A549 (cell line): ENCODE measurements around the gene SLC24A3. TPM values are rescaled to one million over a fixed set of nuclear protein-coding genes. Genes with fewer than 3 reads are reported as not detected.
"Not testable (repeated sequence)": the region's sequence is repeated elsewhere in the genome, so short reads cannot be mapped to it uniquely, and the experiment has no call there.

Experiments used
- ATAC-seq, 2 experiments: fragments of 200-7000 bp in 1 of 2; fragments of >200 bp in 1 of 2; cut with Nextera tagmentation in 1 of 2; cut with Tn5 transposase in 1 of 2; 3 replicates each; pipeline versions ENCODE4 v1.8.0 to v1.9.1; 2018 to 2020; ENCODE audit warnings: mild to moderate bottlenecking in 1 of 2, moderate library complexity in 1 of 2
- CTCF ChIA-PET: fragments of 300-600 bp; sonication (Branson Sonifier 250); formaldehyde crosslinking; extraction: SDS; loops from one replicate; lab custom pipeline; 2021; ENCODE audit warnings: antibody characterized with exemption, inconsistent platforms; lab: Yijun Ruan, JAX
- POLR2A ChIA-PET: fragments of 350-600 bp; formaldehyde crosslinking; extraction: SDS; loops from one replicate; lab custom pipeline; 2021; ENCODE audit warnings: antibody characterized with exemption, inconsistent platforms; lab: Yijun Ruan, JAX
- DNase-seq, 2 experiments: peaks; one replicate each; pipeline versions ENCODE4 v3.0.0 to v3.0.0-alpha.2; 2011 to 2016; ENCODE audit warnings: low read depth in 1 of 2, low spot score in 1 of 2
- FAIRE-seq: peaks from 2 replicates; lab custom pipeline; 2011; peaks lifted over from hg19 to GRCh38; lab: Jason Lieb, UNC
- H3K27ac ChIP-seq, 2 experiments: fragments of >200 bp; sonication (Bioruptor Twin); formaldehyde crosslinking; 3 replicates each; pipeline ENCODE4 v1.5.1; 2016 to 2017
- H3K4me1 ChIP-seq: fragments of >200 bp; sonication (Bioruptor Twin); formaldehyde crosslinking; 3 replicates; pipeline ENCODE4 v1.6.1; 2016
- H3K4me2 ChIP-seq: fragments of >200 bp; sonication (Bioruptor Twin); formaldehyde crosslinking; 3 replicates; pipeline ENCODE4 v1.6.1; 2016
- H3K4me3 ChIP-seq: fragments of >200 bp; sonication (Bioruptor Twin); formaldehyde crosslinking; 3 replicates; pipeline ENCODE4 v1.5.1; 2016
- H3K9me3 ChIP-seq: fragments of >200 bp; sonication (Bioruptor Twin); formaldehyde crosslinking; 3 replicates; pipeline ENCODE4 v1.6.1; 2016
- ATOH8 ChIP-seq: fragments of 250-450 bp; sonication (Bioruptor Pico); IDR thresholded peaks from 2 replicates; pipeline ENCODE4 v1.5.0; 2020; ENCODE audit warnings: low read depth, mild to moderate bottlenecking, moderate library complexity
- BCL3 ChIP-seq: fragments of >200 bp; sonication (Bioruptor Twin); formaldehyde crosslinking; IDR thresholded peaks from 3 replicates; pipeline ENCODE4 v1.6.1; 2016
- BHLHE40 ChIP-seq: IDR thresholded peaks from 2 replicates; pipeline ENCODE4 v1.6.1; 2012; ENCODE audit warnings: low read depth, low read length, inconsistent platforms
- CBX8 ChIP-seq: fragments of 200-600 bp; sonication (generic); IDR thresholded peaks from 2 replicates; pipeline ENCODE4 v1.6.1; 2016
- CHD2 ChIP-seq: fragments of 150-350 bp; IDR thresholded peaks from 2 replicates; pipeline ENCODE4 v1.6.1; 2014; ENCODE audit warnings: low read length; ENCODE audit not compliant: partially characterized antibody
- EHF ChIP-seq: fragments of 250-450 bp; sonication (Bioruptor Pico); IDR thresholded peaks from 2 replicates; pipeline ENCODE4 v1.5.0; 2020; ENCODE audit warnings: mild to moderate bottlenecking
- HDAC2 ChIP-seq: fragments of 200-600 bp; sonication (generic); IDR thresholded peaks from 2 replicates; pipeline ENCODE4 v1.6.1; 2016
- MAFK ChIP-seq: fragments of 450-650 bp; IDR thresholded peaks from 2 replicates; pipeline ENCODE4 v1.6.1; 2014; ENCODE audit not compliant: partially characterized antibody
- MAZ ChIP-seq: fragments of 150-350 bp; IDR thresholded peaks from 2 replicates; pipeline ENCODE4 v1.6.1; 2014; ENCODE audit warnings: antibody characterized with exemption, low read depth, low read length, borderline replicate concordance
- PHF8 ChIP-seq: fragments of 200-600 bp; sonication (generic); IDR thresholded peaks from 2 replicates; pipeline ENCODE4 v1.6.1; 2016; ENCODE audit warnings: low read depth, mild to moderate bottlenecking, antibody characterized with exemption, moderate library complexity, borderline replicate concordance
- RARB ChIP-seq: fragments of 250-450 bp; sonication (Bioruptor Pico); IDR thresholded peaks from 2 replicates; pipeline ENCODE4 v1.8.0; 2021; ENCODE audit warnings: mild to moderate bottlenecking, moderate library complexity
- RNF2 ChIP-seq: fragments of 200-600 bp; sonication (generic); IDR thresholded peaks from 2 replicates; pipeline ENCODE4 v1.6.1; 2016; ENCODE audit warnings: low read depth, mild to moderate bottlenecking, antibody characterized with exemption, moderate library complexity, borderline replicate concordance
- TFCP2L1 ChIP-seq: fragments of 250-450 bp; sonication (Bioruptor Pico); IDR thresholded peaks from 2 replicates; pipeline ENCODE4 v1.5.0; 2021; ENCODE audit warnings: mild to moderate bottlenecking
- USF2 ChIP-seq: fragments of 450-650 bp; IDR thresholded peaks from 2 replicates; pipeline ENCODE4 v1.6.1; 2014; ENCODE audit warnings: antibody characterized with exemption
- ZC3H11A ChIP-seq: fragments of 450-650 bp; IDR thresholded peaks from 2 replicates; pipeline ENCODE4 v1.6.1; 2014; ENCODE audit warnings: antibody characterized with exemption, mild to moderate bottlenecking
- WGBS: methylation state at CpG from one replicate; pipeline ENCODE4 v1.1.6; 2017; ENCODE audit errors: missing lambda C conversion rate; 5-methylcytosine and 5-hydroxymethylcytosine counted together
- polyA plus RNA-seq, 4 experiments: library from polyadenylated mRNA; depleted of rRNA in 3 of 4; stranded (reverse); fragments of >200 nt; fragmentation: RNase III in 1 of 4; extraction: RNeasy Plus Mini Kit Qiagen cat#74134 plus additional on column Dnase treatment in 1 of 4; gene quantifications; 2 replicates in 3 of 4; 3 replicates in 1 of 4; pipeline ENCODE4 v1.2.3, GENCODE V29; 2011 to 2017
- TF ChIP-seq, protein P1 (sequence below): IDR thresholded peaks from 2 replicates; pipeline ENCODE4 v1.6.1; 2012

SLC24A3 gene
- polyA plus RNA-seq, 2 of the 4 experiments (the other 2 are of a cell fraction): 0.08 TPM; not detected in 1

DNA sequence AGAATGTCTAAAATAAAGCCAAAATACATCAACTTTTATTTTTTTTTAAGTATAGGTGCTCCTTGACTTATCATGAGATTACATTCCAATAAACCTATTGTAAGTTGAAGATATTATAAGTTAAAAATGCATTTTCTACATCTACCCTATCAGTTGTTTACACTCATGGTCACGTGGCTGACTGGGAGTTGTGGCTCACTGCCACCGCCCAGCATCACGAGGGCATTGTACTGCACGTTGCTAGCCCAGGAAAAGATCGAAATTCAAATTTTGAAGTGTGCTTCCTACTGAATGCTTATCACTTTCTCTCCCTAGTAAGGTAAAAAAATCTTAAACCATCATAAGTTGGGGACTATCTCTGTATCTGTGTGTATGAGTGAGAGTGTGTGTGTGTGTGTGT lies 419.0 kb downstream of the SLC24A3 start:
- WGBS: 19% methylated on average over 5 of the region's 5 CpGs
- H3K4me3 ChIP-seq: no peak overlapping the region
- no peak for TF ChIP-seq MAZ
- TF ChIP-seq USF2: peak; percentile 70
- H3K4me2 ChIP-seq: no peak overlapping the region
- 0 out of 3 replicates have a peak, but pooled peaks cover 3% of the 10 kb centered on the region for H3K9me3 ChIP-seq
- H3K27ac ChIP-seq: no peak overlapping the region
- CTCF ChIA-PET: interaction anchor here (1.0 to 2.1 kb wide), 4 partner anchors 25 to 425 kb away, joined by 3 to 10 read pairs (median 5); no protein-coding TSS in a partner anchor
- no peaks in the 10 kb centered on the region for H3K4me1 ChIP-seq
- POLR2A ChIA-PET: no interaction called here
- ATAC-seq (no peak; a peak in 1 of 6 replicates), FAIRE-seq (no peak), DNase-seq (peak in 1 of 2 experiments; percentile 13)

- H3K4me2 ChIP-seq: no peak overlapping the region
- POLR2A ChIA-PET: no interaction called here
- WGBS: 28% methylated on average over 3 of the region's 3 CpGs
- no peak for TF ChIP-seq RNF2
- peak; percentile 25 for TF ChIP-seq MAFK
- TF ChIP-seq CBX8: 0 out of 2 replicates have a peak, but pooled peaks have one; percentile 49
- no peak for TF ChIP-seq EHF (CRISPR knock-in tag)
- TF ChIP-seq RARB (CRISPR knock-in tag): no peak
- TF ChIP-seq HDAC2: no peak
- TF ChIP-seq ATOH8: no peak
- TF ChIP-seq, protein P1, sequence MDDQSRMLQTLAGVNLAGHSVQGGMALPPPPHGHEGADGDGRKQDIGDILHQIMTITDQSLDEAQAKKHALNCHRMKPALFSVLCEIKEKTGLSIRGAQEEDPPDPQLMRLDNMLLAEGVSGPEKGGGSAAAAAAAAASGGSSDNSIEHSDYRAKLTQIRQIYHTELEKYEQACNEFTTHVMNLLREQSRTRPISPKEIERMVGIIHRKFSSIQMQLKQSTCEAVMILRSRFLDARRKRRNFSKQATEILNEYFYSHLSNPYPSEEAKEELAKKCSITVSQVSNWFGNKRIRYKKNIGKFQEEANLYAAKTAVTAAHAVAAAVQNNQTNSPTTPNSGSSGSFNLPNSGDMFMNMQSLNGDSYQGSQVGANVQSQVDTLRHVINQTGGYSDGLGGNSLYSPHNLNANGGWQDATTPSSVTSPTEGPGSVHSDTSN: no peak
- no peak for TF ChIP-seq PHF8
- TF ChIP-seq, all 56 proteins: peak for 2
- CTCF ChIA-PET: interaction anchor here (1.8 to 2.1 kb wide), 3 partner anchors 9 to 29 kb away, joined by 4 to 9 read pairs (median 8); no protein-coding TSS in a partner anchor
- DNase-seq (no peak), FAIRE-seq (no peak), ATAC-seq (no peak)
- H3K4me3 ChIP-seq: no peak overlapping the region
- H3K9me3 ChIP-seq: 0 out of 3 replicates have a peak, but pooled peaks cover 3% of the 10 kb centered on the region
- no peaks in the 10 kb centered on the region for H3K4me1 ChIP-seq
- no peak overlapping the region for H3K27ac ChIP-seq
Observed at GRCh38 chr20:19633985-19634384, 421.5 kb downstream of the SLC24A3 start.

- H3K9me3 ChIP-seq, FAIRE-seq, H3K4me3 ChIP-seq, H3K4me2 ChIP-seq, ATAC-seq, POLR2A ChIA-PET, DNase-seq, H3K27ac ChIP-seq, H3K4me1 ChIP-seq: not testable (repeated sequence)
- CTCF ChIA-PET: interaction anchor here (1.2 to 1.5 kb wide), 2 partner anchors 22 to 433 kb away, joined by 3 to 7 read pairs; no protein-coding TSS in a partner anchor
- 73% methylated on average over 17 of the region's 32 CpGs for WGBS
Observed at GRCh38 chr20:19639471-19640045, 427.1 kb downstream of the SLC24A3 start.

GRCh38 chr20:19642860-19643259 lies 430.4 kb downstream of the SLC24A3 start:
- POLR2A ChIA-PET: no interaction called here
- 17% methylated on average over 4 of the region's 4 CpGs for WGBS
- H3K9me3 ChIP-seq: no peaks in the 10 kb centered on the region
- no peak overlapping the region for H3K27ac ChIP-seq
- DNase-seq (no peak), ATAC-seq (0 out of 6 replicates have a peak, but pooled peaks of 1 of the 2 experiments have one; percentile 30), FAIRE-seq (no peak)
- H3K4me3 ChIP-seq: no peak overlapping the region
- H3K4me1 ChIP-seq: no peaks in the 10 kb centered on the region
- CTCF ChIA-PET: interaction anchor here (1.2 to 4.7 kb wide), 4 partner anchors 8 to 19 kb away, joined by 5 to 35 read pairs (median 7); no protein-coding TSS in a partner anchor
- TF ChIP-seq BCL3 (no peak), HDAC2 (no peak), TFCP2L1 (CRISPR knock-in tag) (no peak), BHLHE40 (no peak), CHD2 (no peak), ZC3H11A (no peak)
- H3K4me2 ChIP-seq: no peak overlapping the region
